Endothelial cell (in vitro differentiated cells): Measurements from ENCODE around the gene ADSS1. TPM values are rescaled to one million over a fixed set of nuclear protein-coding genes. Genes with fewer than 3 reads are reported as not detected.
A peak's percentile ranks its signal among the peaks of the same experiment; 100 is the strongest.

Experiments used
- DNase-seq: peaks from one replicate; pipeline ENCODE4 v3.0.0; 2021; ENCODE audit warnings: low spot score
- H3K27ac Mint-ChIP-seq: one replicate; pipeline ENCODE4 v1.8.0; 2021; ENCODE audit warnings: mixed read lengths, inconsistent platforms; ENCODE audit not compliant: unreplicated experiment
- H3K27me3 Mint-ChIP-seq: one replicate; pipeline ENCODE4 v1.8.0; 2021; ENCODE audit warnings: mild to moderate bottlenecking, moderate library complexity, mixed read lengths, inconsistent platforms; ENCODE audit not compliant: unreplicated experiment
- H3K36me3 Mint-ChIP-seq: one replicate; pipeline ENCODE4 v1.8.0; 2021; ENCODE audit warnings: mild to moderate bottlenecking, low read depth, mixed read lengths, inconsistent platforms; ENCODE audit not compliant: unreplicated experiment
- H3K4me1 Mint-ChIP-seq: one replicate; pipeline ENCODE4 v1.8.0; 2021; ENCODE audit warnings: mild to moderate bottlenecking, mixed read lengths, inconsistent platforms; ENCODE audit not compliant: unreplicated experiment
- H3K4me3 Mint-ChIP-seq: one replicate; pipeline ENCODE4 v1.8.0; 2021; ENCODE audit warnings: mild to moderate bottlenecking, mixed read lengths, inconsistent platforms; ENCODE audit not compliant: unreplicated experiment
- H3K9me3 Mint-ChIP-seq: one replicate; pipeline ENCODE4 v1.8.0; 2021; ENCODE audit warnings: mixed read lengths, inconsistent platforms; ENCODE audit not compliant: unreplicated experiment
- CTCF ChIP-seq: fragments of 200-600 bp; sonication (generic); IDR thresholded peaks from one replicate; pipeline ENCODE4 v1.5.0; 2021; ENCODE audit warnings: antibody characterized with exemption; ENCODE audit not compliant: unreplicated experiment
- total RNA-seq: library from RNA; stranded (reverse); fragmentation: NEBNext Ultra II Directional; extraction: Animal tissue kit (Norgen Biotek cat#: 25700); gene quantifications from one replicate; pipeline ENCODE4 v1.2.1, GENCODE V29; 2021; ENCODE audit not compliant: unreplicated experiment

The ADSS1 gene
- total RNA-seq, 1 donor from 2014 or later = 6.1 TPM

GRCh38 chr14:104776481-104776880, 52.5 kb downstream of the ADSS1 start:
- H3K4me3 Mint-ChIP-seq = peak overlapping the region; percentile 73

GRCh38 chr14:104776961-104777807, 53.2 kb downstream of the ADSS1 start:
- Mint-ChIP-seq H3K27ac (no peak overlapping the region), H3K27me3 (peaks cover 11% of the 10 kb centered on the region), H3K9me3 (no peaks in the 10 kb centered on the region), H3K4me1 (no peaks in the 10 kb centered on the region), H3K36me3 (peaks cover 13% of the 10 kb centered on the region), H3K4me3 (peak overlapping the region; percentile 73)
- DNase-seq = no peak
- no peak for TF ChIP-seq CTCF

More at GRCh38 chr14:104776481-104776880, 52.5 kb downstream of the ADSS1 start:
- Mint-ChIP-seq H3K36me3 (peaks cover 19% of the 10 kb centered on the region), H3K9me3 (no peaks in the 10 kb centered on the region), H3K27ac (peak overlapping the region; percentile 57), H3K4me1 (no peaks in the 10 kb centered on the region), H3K27me3 (peaks cover 13% of the 10 kb centered on the region)
- no peak for DNase-seq
- no peak for TF ChIP-seq CTCF

GRCh38 chr14:104777808-104778249, 53.8 kb downstream of the ADSS1 start:
- Mint-ChIP-seq H3K4me1 (no peaks in the 10 kb centered on the region), H3K27ac (no peak overlapping the region), H3K36me3 (peaks cover 12% of the 10 kb centered on the region), H3K4me3 (no peak overlapping the region), H3K9me3 (no peaks in the 10 kb centered on the region), H3K27me3 (peaks cover 12% of the 10 kb centered on the region)
- no peak for DNase-seq
- TF ChIP-seq CTCF = no peak

GRCh38 chr14:104778694-104779331, 54.8 kb downstream of the ADSS1 start:
- TF ChIP-seq CTCF = no peak
- no peak overlapping the region for H3K27ac Mint-ChIP-seq
- peaks cover 12% of the 10 kb centered on the region for H3K36me3 Mint-ChIP-seq
- no peak for DNase-seq
- no peaks in the 10 kb centered on the region for H3K9me3 Mint-ChIP-seq
- H3K27me3 Mint-ChIP-seq = peaks cover 10% of the 10 kb centered on the region
- no peaks in the 10 kb centered on the region for H3K4me1 Mint-ChIP-seq
- no peak overlapping the region for H3K4me3 Mint-ChIP-seq
